ENCODE data around the gene PEAK3. TPM values are rescaled to one million over a fixed set of nuclear protein-coding genes. Genes with fewer than 3 reads are reported as not detected.

The PEAK3 gene
- total and polyA plus RNA-seq, 9 of the 15 experiments (the other 6 are each of a cell fraction or from before 2014, with no cell fraction given): 0.07 to 0.40 TPM; not detected in 7

- intact Hi-C loops (cut with micrococcal nuclease): loop anchor here (2.0 to 10.0 kb wide), 2 partner anchors 25 to 97 kb away; partner anchors contain the start of genes DOT1L, PLEKHJ1 and SF3A2
- no peak overlapping the region for H3K4me3 ChIP-seq
- peaks cover 21 to 51% of the 10 kb centered on the region in 2 experiments for H3K4me1 ChIP-seq (replicated peaks in 1 of 2; ENCODE audit: control insufficient read depth in 2 of 2, insufficient read depth in 2 of 2, low read length in 2 of 2)
- TF ChIP-seq ZNF143 (CRISPR knock-in tag; IDR thresholded peaks at IDR 0.05): 0 out of 2 replicates have a peak, but pooled peaks have one; percentile 30
- no peak for TF ChIP-seq E2F4 (CRISPR knock-in tag; IDR thresholded peaks at IDR 0.05; ENCODE audit: low read depth)
- no peak for TF ChIP-seq STAG1 (CRISPR knock-in tag; IDR thresholded peaks at IDR 0.05; ENCODE audit: borderline replicate concordance)
- TF ChIP-seq ZNF586 (CRISPR knock-in tag; conservative IDR thresholded peaks at IDR 0.05): no peak
- TF ChIP-seq PTRF (tag; IDR thresholded peaks at IDR 0.05): no peak
- TF ChIP-seq CLOCK (CRISPR knock-in tag; IDR thresholded peaks at IDR 0.05; ENCODE audit: borderline replicate concordance): no peak
- TF ChIP-seq ZEB2 (IDR thresholded peaks at IDR 0.05): no peak
- TF ChIP-seq PRPF4 (IDR thresholded peaks at IDR 0.05; ENCODE audit: insufficient read depth, low read depth, low read length, poor library complexity, severe bottlenecking): no peak
- no peak for TF ChIP-seq ZNF395 (CRISPR knock-in tag; IDR thresholded peaks at IDR 0.05)
- TF ChIP-seq FOXA3 (CRISPR knock-in tag; conservative IDR thresholded peaks at IDR 0.05 in 1 of 2, IDR thresholded peaks at IDR 0.05 in 1 of 2): no peak
- no peak for TF ChIP-seq ZNF408 (CRISPR knock-in tag; IDR thresholded peaks at IDR 0.05; ENCODE audit: low read depth)
- no peak for TF ChIP-seq POLR2G (IDR thresholded peaks at IDR 0.05; ENCODE audit: low read depth, low read length)
- TF ChIP-seq FUS (optimal IDR thresholded peaks at IDR 0.05; ENCODE audit: low read depth, low read length): no peak
- TF ChIP-seq ZFP36 (IDR thresholded peaks at IDR 0.05; ENCODE audit: low read depth, low read length, partially characterized antibody): no peak
- TF ChIP-seq MYBL2 (IDR thresholded peaks at IDR 0.05; ENCODE audit: low read depth): no peak
- TF ChIP-seq MYBL2 (CRISPR knock-in tag; IDR thresholded peaks at IDR 0.05; ENCODE audit: borderline replicate concordance): no peak
Measured at GRCh38 chr19:2261438-2262172, 20.4 kb downstream of the PEAK3 start.

More at GRCh38 chr19:2261438-2262172, 20.4 kb downstream of the PEAK3 start:
- Histone ChIP-seq H3K9me1 (ENCODE audit: control insufficient read depth, insufficient read depth, low read length) (no peaks in the 10 kb centered on the region), H4K20me1 (replicated peaks; ENCODE audit: control insufficient read depth, insufficient read depth, low read length) (no peaks in the 10 kb centered on the region), H3K27ac (ENCODE audit: extremely low read depth, low read depth, low read length) (no peak overlapping the region; the same call in 2 of the 3 replicates), H3K36me3 (ENCODE audit: control insufficient read depth, insufficient read depth, low read length) (no peaks in the 10 kb centered on the region), H3K27me3 (ENCODE audit: control insufficient read depth in 2 of 2, insufficient read depth in 2 of 2, low read length in 2 of 2) (no peaks in the 10 kb centered on the region), H2AFZ (ENCODE audit: low read depth, low read length) (peak overlapping the region; percentile 72), H3K4me2 (ENCODE audit: insufficient read depth, low read length) (no peak overlapping the region), H3K79me2 (ENCODE audit: control insufficient read depth, insufficient read depth, low read length) (no peaks in the 10 kb centered on the region), H3K9ac (ENCODE audit: insufficient read depth in 1 of 2, low read depth in 2 of 2, low read length in 2 of 2) (peak overlapping the region in 1 of 2 experiments; percentile 49; a peak in 1 of 4 replicates), H3K9me3 (replicated peaks; ENCODE audit: control insufficient read depth, insufficient read depth, low read depth, low read length) (no peaks in the 10 kb centered on the region)
- POLR2A ChIA-PET: interaction anchor here (0.6 to 6.7 kb wide), 6 partner anchors 8 to 112 kb away, joined by 3 to 52 read pairs (median 4); partner anchors contain the start of gene AMH
- FAIRE-seq (peak; percentile 65), ATAC-seq (peak; percentile 28; the same call in 2 of the 3 replicates), DNase-seq (ENCODE audit: extremely low read depth in 1 of 4, low spot score in 3 of 4) (peak in 3 of 4 experiments; percentile 44 to 79 (median 63))
- BruUV-seq (replicated peaks): no TSS peak
- CTCF ChIA-PET (ENCODE audit: low intra/inter-chr PET ratio): no interaction called here
- 59% methylated on average over 6 of the region's 7 CpGs for WGBS (ENCODE audit: insufficient coverage, low coverage, missing lambda C conversion rate)
- in situ Hi-C loops (cut with MboI): no loop called here
